H1 (cell line): ENCODE measurements around the gene POU6F2. TPM values are rescaled to one million over a fixed set of nuclear protein-coding genes. Genes with fewer than 3 reads are reported as not detected.

Source experiments
- CTCF ChIA-PET: fragments of 300-600 bp; sonication (Branson Sonifier 250); formaldehyde crosslinking; loops from one replicate; lab custom pipeline; 2021; ENCODE audit not compliant: partially characterized antibody; lab: Charles Lee
- POLR2A ChIA-PET: fragments of 300-600 bp; sonication (Branson Sonifier 250); formaldehyde crosslinking; loops from one replicate; lab custom pipeline; 2021; ENCODE audit warnings: inconsistent platforms; ENCODE audit not compliant: partially characterized antibody; lab: Charles Lee
- DNase-seq, 2 experiments: peaks; one replicate each; pipeline versions ENCODE4 v3.0.0 to v3.0.0-alpha.2; 2010 to 2022; ENCODE audit warnings: low spot score in 2 of 2, low read depth in 1 of 2, mixed read lengths in 1 of 2
- FAIRE-seq: peaks from 2 replicates; lab custom pipeline; 2011; peaks lifted over from hg19 to GRCh38; lab: Jason Lieb, UNC
- H2AFZ ChIP-seq: 2 replicates; pipeline ENCODE4 v1.8.1; 2012; ENCODE audit warnings: low read length, inconsistent platforms
- H2AK5ac ChIP-seq: 2 replicates; pipeline ENCODE4 v1.6.1; 2013; ENCODE audit warnings: low read depth, low read length
- H2BK120ac ChIP-seq: replicated peaks from 2 replicates; pipeline ENCODE3; 2013; ENCODE audit warnings: low read depth, low read length, inconsistent platforms
- H2BK12ac ChIP-seq: 2 replicates; pipeline ENCODE4 v1.6.1; 2013; ENCODE audit warnings: low read depth, low read length
- H2BK15ac ChIP-seq: 2 replicates; pipeline ENCODE4 v1.6.1; 2013; ENCODE audit warnings: low read length
- H2BK20ac ChIP-seq: 2 replicates; pipeline ENCODE4 v1.6.1; 2013; ENCODE audit warnings: low read length
- H2BK5ac ChIP-seq: 2 replicates; pipeline ENCODE4 v1.6.1; 2013; ENCODE audit warnings: low read depth, low read length
- H3K14ac ChIP-seq: 2 replicates; pipeline ENCODE4 v1.6.1; 2013; ENCODE audit warnings: inconsistent platforms; ENCODE audit not compliant: insufficient read length
- H3K18ac ChIP-seq: 2 replicates; pipeline ENCODE4 v1.6.1; 2013; ENCODE audit warnings: low read length; ENCODE audit errors: extremely low read depth
- H3K23ac ChIP-seq: 2 replicates; pipeline ENCODE4 v1.6.1; 2013; ENCODE audit warnings: inconsistent platforms; ENCODE audit not compliant: insufficient read length
- H3K23me2 ChIP-seq: 2 replicates; pipeline ENCODE4 v1.6.1; 2013; ENCODE audit warnings: low read depth, low read length
- H3K27ac ChIP-seq: 2 replicates; pipeline ENCODE4 v1.6.1; 2011; ENCODE audit warnings: low read depth, low read length, inconsistent platforms
- H3K27me3 ChIP-seq, 4 experiments: replicated peaks in 1 of 4; 1 replicate in 1 of 4; 2 replicates in 3 of 4; pipeline versions ENCODE4 v1.6.1 to v1.8.1; 2011 to 2013; ENCODE audit warnings: low read length in 3 of 4, mild to moderate bottlenecking in 3 of 4, inconsistent platforms in 2 of 4, mixed read lengths in 2 of 4, moderate library complexity in 1 of 4; ENCODE audit not compliant: control insufficient read depth in 3 of 4, insufficient read depth in 3 of 4; ENCODE audit errors: extremely low read depth in 1 of 4
- H3K36me3 ChIP-seq, 4 experiments: 2 replicates each; pipeline versions ENCODE4 v1.6.1 to v1.8.1; 2011 to 2013; ENCODE audit warnings: mild to moderate bottlenecking in 4 of 4, low read length in 3 of 4, moderate library complexity in 2 of 4, control low read depth in 1 of 4, inconsistent platforms in 1 of 4; ENCODE audit not compliant: insufficient read depth in 4 of 4, control insufficient read depth in 2 of 4
- H3K4ac ChIP-seq: replicated peaks from 2 replicates; pipeline ENCODE3; 2013; ENCODE audit warnings: low read length, low read depth, mixed read lengths, inconsistent platforms; ENCODE audit not compliant: insufficient read length
- H3K4me1 ChIP-seq, 4 experiments: replicated peaks in 1 of 4; 1 replicate in 1 of 4; 2 replicates in 3 of 4; pipeline versions ENCODE4 v1.6.1 to v1.8.1; 2011 to 2013; ENCODE audit warnings: low read length in 3 of 4, inconsistent platforms in 2 of 4, mixed read lengths in 1 of 4; ENCODE audit not compliant: insufficient read depth in 4 of 4, control insufficient read depth in 3 of 4
- H3K4me2 ChIP-seq, 2 experiments: 2 replicates each; pipeline versions ENCODE4 v1.6.1 to v1.8.1; 2011 to 2013; ENCODE audit warnings: low read depth in 2 of 2, low read length in 2 of 2, control low read depth in 1 of 2, inconsistent platforms in 1 of 2, mild to moderate bottlenecking in 1 of 2; ENCODE audit not compliant: insufficient read depth in 1 of 2
- H3K4me3 ChIP-seq, 4 experiments: fragments of 200-600, 300-600 bp in 1 of 4; sonication (generic), shearing (Covaris generic), sonication (Bioruptor Twin) in 1 of 4; 2 replicates each; pipeline versions ENCODE4 v1.5.1 to v1.8.1; 2011 to 2016; ENCODE audit warnings: low read length in 4 of 4, low read depth in 3 of 4, control low read depth in 2 of 4, inconsistent platforms in 2 of 4, mild to moderate bottlenecking in 2 of 4, mixed read lengths in 1 of 4, moderate library complexity in 1 of 4; ENCODE audit not compliant: insufficient read depth in 2 of 4; ENCODE audit errors: extremely low read depth in 1 of 4
- H3K56ac ChIP-seq: replicated peaks from 2 replicates; pipeline ENCODE3; 2013; ENCODE audit warnings: low read depth, mild to moderate bottlenecking, mixed read lengths, low read length, inconsistent platforms; ENCODE audit not compliant: insufficient read length
- H3K79me1 ChIP-seq: 2 replicates; pipeline ENCODE4 v1.6.1; 2013; ENCODE audit warnings: low read depth, low read length, control low read depth
- H3K79me2 ChIP-seq, 2 experiments: 2 replicates each; pipeline versions ENCODE4 v1.6.1 to v1.8.1; 2012 to 2013; ENCODE audit warnings: low read length in 2 of 2, mild to moderate bottlenecking in 2 of 2, inconsistent platforms in 1 of 2; ENCODE audit not compliant: insufficient read depth in 2 of 2, control insufficient read depth in 1 of 2
- H3K9ac ChIP-seq, 4 experiments: replicated peaks in 1 of 4; 1 replicate in 1 of 4; 2 replicates in 3 of 4; pipeline versions ENCODE4 v1.6.1 to v1.8.1; 2011 to 2013; ENCODE audit warnings: low read depth in 3 of 4, low read length in 3 of 4, control low read depth in 2 of 4, mild to moderate bottlenecking in 2 of 4, moderate library complexity in 2 of 4, inconsistent platforms in 1 of 4; ENCODE audit errors: extremely low read depth in 1 of 4
- H3K9me3 ChIP-seq, 2 experiments: 2 replicates each; pipeline versions ENCODE4 v1.6.1 to v1.8.1; 2012 to 2013; ENCODE audit warnings: mild to moderate bottlenecking in 2 of 2, moderate library complexity in 2 of 2, control low read depth in 1 of 2, inconsistent platforms in 1 of 2, low read depth in 1 of 2, low read length in 1 of 2, mixed read lengths in 1 of 2; ENCODE audit not compliant: insufficient read depth in 2 of 2
- H4K20me1 ChIP-seq, 2 experiments: replicated peaks in 1 of 2; 2 replicates each; pipeline versions ENCODE3 to v1.8.1; 2011 to 2013; ENCODE audit warnings: inconsistent platforms in 2 of 2, low read length in 2 of 2, mild to moderate bottlenecking in 1 of 2; ENCODE audit not compliant: insufficient read depth in 2 of 2, control insufficient read depth in 1 of 2
- H4K5ac ChIP-seq: 2 replicates; pipeline ENCODE4 v1.6.1; 2013; ENCODE audit warnings: low read length, low read depth, mixed read lengths, inconsistent platforms; ENCODE audit not compliant: insufficient read length
- H4K8ac ChIP-seq: 2 replicates; pipeline ENCODE4 v1.8.0; 2013; ENCODE audit warnings: mild to moderate bottlenecking, moderate library complexity, low read length, inconsistent platforms; ENCODE audit not compliant: insufficient read depth; ENCODE audit errors: extremely low read depth
- H4K91ac ChIP-seq: replicated peaks from 2 replicates; pipeline ENCODE3; 2013; ENCODE audit warnings: low read length, mixed read lengths, inconsistent platforms; ENCODE audit not compliant: insufficient read length
- ASH2L ChIP-seq: fragments of 200-600, 300-600 bp; sonication (generic); IDR thresholded peaks from one replicate; pipeline ENCODE4 v1.7.1; 2017; ENCODE audit warnings: low read length
- BCL11A ChIP-seq, 2 experiments: IDR thresholded peaks; one replicate each; pipeline ENCODE4 v1.6.1; 2011; ENCODE audit warnings: low read depth in 2 of 2, low read length in 2 of 2, mild to moderate bottlenecking in 2 of 2
- BRCA1 ChIP-seq: IDR thresholded peaks from 2 replicates; pipeline ENCODE4 v1.6.1; 2012; ENCODE audit warnings: low read depth, low read length, improper control_type of control experiment
- CBX5 ChIP-seq: fragments of 300-800, 300-1000 bp; sonication (generic); IDR thresholded peaks from 2 replicates; pipeline ENCODE4 v1.7.1; 2016; ENCODE audit warnings: antibody characterized with exemption, low read length, low read depth
- CBX8 ChIP-seq: fragments of 300-800, 300-1000 bp; sonication (generic); IDR thresholded peaks from 2 replicates; pipeline ENCODE4 v1.7.1; 2016; ENCODE audit warnings: low read depth, low read length, borderline replicate concordance
- CREB1 ChIP-seq: IDR thresholded peaks from 2 replicates; pipeline ENCODE4 v1.6.1; 2012; ENCODE audit warnings: inconsistent platforms
- EP300 ChIP-seq, 2 experiments: IDR thresholded peaks; 1 replicate in 1 of 2; 2 replicates in 1 of 2; pipeline ENCODE4 v1.6.1; 2011 to 2012; ENCODE audit warnings: low read depth in 2 of 2, low read length in 2 of 2, mild to moderate bottlenecking in 2 of 2, borderline replicate concordance in 1 of 2, inconsistent platforms in 1 of 2, moderate library complexity in 1 of 2
- HDAC6 ChIP-seq: IDR thresholded peaks from one replicate; pipeline ENCODE4 v1.7.1; 2012; ENCODE audit warnings: low read depth, mild to moderate bottlenecking, inconsistent platforms, low read length, moderate library complexity
- KDM4A ChIP-seq: IDR thresholded peaks from one replicate; pipeline ENCODE4 v1.7.1; 2012; ENCODE audit warnings: low read depth, mild to moderate bottlenecking, moderate library complexity, low read length, inconsistent platforms; ENCODE audit not compliant: severe bottlenecking
- RAD21 ChIP-seq, 2 experiments: IDR thresholded peaks in 1 of 2; conservative IDR thresholded peaks in 1 of 2; 2 replicates each; pipeline ENCODE4 v1.6.1; 2011; ENCODE audit warnings: low read depth in 2 of 2, low read length in 2 of 2, improper control_type of control experiment in 1 of 2, inconsistent platforms in 1 of 2, mild to moderate bottlenecking in 1 of 2, moderate library complexity in 1 of 2
- RFX5 ChIP-seq: IDR thresholded peaks from 2 replicates; pipeline ENCODE4 v1.6.1; 2011; ENCODE audit warnings: low read depth, low read length, improper control_type of control experiment, borderline replicate concordance
- SP2 ChIP-seq: IDR thresholded peaks from 2 replicates; pipeline ENCODE4 v1.6.1; 2012; ENCODE audit warnings: mild to moderate bottlenecking, low read length, inconsistent platforms
- SUZ12 ChIP-seq: fragments of 200-600 bp; sonication (generic); IDR thresholded peaks from 2 replicates; pipeline ENCODE4 v1.6.1; 2012; ENCODE audit warnings: mild to moderate bottlenecking, inconsistent platforms, low read length, moderate library complexity, mixed read lengths
- TEAD4 ChIP-seq: IDR thresholded peaks from 2 replicates; pipeline ENCODE4 v1.6.1; 2012; ENCODE audit warnings: low read depth, low read length, inconsistent platforms, mixed read lengths
- WGBS, 2 experiments: shearing (Covaris generic) in 1 of 2; methylation state at CpG; one replicate each; pipeline versions ENCODE4 v1.1.6 to v1.1.7; 2013 to 2015; ENCODE audit warnings: low lambda C conversion rate in 2 of 2, mixed read lengths in 2 of 2, inconsistent platforms in 1 of 2, low coverage in 1 of 2, missing lambda C conversion rate in 1 of 2; ENCODE audit not compliant: insufficient replicate concordance in 2 of 2, insufficient coverage in 1 of 2, insufficient read length in 1 of 2; ENCODE audit errors: extremely low coverage in 1 of 2, missing lambda C conversion rate in 1 of 2; 5-methylcytosine and 5-hydroxymethylcytosine counted together
- polyA plus RNA-seq, 7 experiments: library from polyadenylated mRNA; depleted of rRNA in 3 of 7; stranded (reverse) in 5 of 7; unstranded in 2 of 7; fragments of >200 nt in 5 of 7; fragments of 200-250 nt in 2 of 7; gene quantifications; 1 replicate in 5 of 7; 2 replicates in 1 of 7; 4 replicates in 1 of 7; pipeline versions ENCODE4 v1.2.1 to v1.2.3, GENCODE V29; 2011 to 2013; ENCODE audit warnings: missing spikeins in 2 of 7, mixed read lengths in 2 of 7
- total RNA-seq: library from RNA; stranded (reverse); fragmentation: NEBNext Ultra II Directional; extraction: Animal tissue kit (Norgen Biotek cat#: 25700); gene quantifications from 2 replicates; pipeline ENCODE4 v1.2.1, GENCODE V29; 2021

The POU6F2 gene
- total and polyA plus RNA-seq, 2 of the 8 experiments (the other 6 are each of a cell fraction or from before 2014, with no cell fraction given) = 1.1 to 2.0 TPM

GRCh38 chr7:39085590-39086049 is 107.9 kb downstream of the POU6F2 start:
- WGBS, 2 experiments = 27% methylated on average over 11 of the region's 11 CpGs; no CpG with 5 or more reads in 1 of the 2 experiments
- Histone ChIP-seq H2AFZ (peak overlapping the region; percentile 66; the same call in 1 of the 2 replicates), H4K5ac (no peak overlapping the region), H3K9ac (no peak overlapping the region), H3K9me3 (no peaks in the 10 kb centered on the region), H3K14ac (no peak overlapping the region), H3K79me2 (no peaks in the 10 kb centered on the region), H3K36me3 (no peaks in the 10 kb centered on the region), H4K20me1 (no peaks in the 10 kb centered on the region), H2BK5ac (no peak overlapping the region), H3K27ac (no peak overlapping the region), H2BK120ac (no peak overlapping the region), H2AK5ac (no peak overlapping the region), H4K91ac (no peak overlapping the region), H3K27me3 (no peaks in the 10 kb centered on the region; a peak in 2 of 7 replicates), H3K23me2 (no peaks in the 10 kb centered on the region; the same call in 1 of the 2 replicates), H3K23ac (no peak overlapping the region), H2BK20ac (no peak overlapping the region), H3K79me1 (no peaks in the 10 kb centered on the region), H2BK12ac (no peak overlapping the region), H3K4me3 (peak overlapping the region in 3 of 4 experiments; percentile 0 to 48 (median 20); a peak in 3 of 8 replicates), H3K4me1 (peaks cover 0 to 10% (median 5%) of the 10 kb centered on the region in 4 experiments; a peak in 3 of 7 replicates), H4K8ac (no peak overlapping the region), H3K56ac (no peak overlapping the region), H2BK15ac (no peak overlapping the region), H3K18ac (no peak overlapping the region), H3K4me2 (peak overlapping the region; percentile 53 to 78), H3K4ac (no peak overlapping the region)
- POLR2A ChIA-PET = interaction anchor here (0.7 to 1.0 kb wide), 2 partner anchors 11 to 39 kb away, joined by 3 to 4 read pairs; no protein-coding TSS in a partner anchor
- no peak for DNase-seq
- CTCF ChIA-PET = interaction anchor here (0.9 to 2.7 kb wide), 6 partner anchors 8 to 368 kb away, joined by 3 to 7 read pairs (median 5); no protein-coding TSS in a partner anchor
- peak; percentile 58 for FAIRE-seq
- TF ChIP-seq RFX5 (no peak), CREB1 (no peak), BRCA1 (no peak), SP2 (no peak), KDM4A (no peak), EP300 (IDR thresholded peaks at IDR 0.05; ENCODE audit: borderline replicate concordance in 1 of 2, low read depth in 2 of 2, low read length in 2 of 2) (no peak), RAD21 (IDR thresholded peaks at IDR 0.05 in 1 of 2, conservative IDR thresholded peaks at IDR 0.05 in 1 of 2; ENCODE audit: low read depth in 2 of 2, low read length in 2 of 2) (no peak), HDAC6 (no peak), SUZ12 (no peak), ASH2L (no peak), CBX5 (no peak), TEAD4 (no peak), BCL11A (IDR thresholded peaks at IDR 0.05; ENCODE audit: low read depth in 2 of 2, low read length in 2 of 2) (no peak), CBX8 (no peak)
